IPS-NIHi7 (cell line): ENCODE measurements around the gene KCNC1.

Source experiments
- DNase-seq: peaks from one replicate; pipeline ENCODE4 v3.0.0; 2012; ENCODE audit warnings: mixed read lengths; ENCODE audit errors: extremely low spot score

The KCNC1 gene

DNA sequence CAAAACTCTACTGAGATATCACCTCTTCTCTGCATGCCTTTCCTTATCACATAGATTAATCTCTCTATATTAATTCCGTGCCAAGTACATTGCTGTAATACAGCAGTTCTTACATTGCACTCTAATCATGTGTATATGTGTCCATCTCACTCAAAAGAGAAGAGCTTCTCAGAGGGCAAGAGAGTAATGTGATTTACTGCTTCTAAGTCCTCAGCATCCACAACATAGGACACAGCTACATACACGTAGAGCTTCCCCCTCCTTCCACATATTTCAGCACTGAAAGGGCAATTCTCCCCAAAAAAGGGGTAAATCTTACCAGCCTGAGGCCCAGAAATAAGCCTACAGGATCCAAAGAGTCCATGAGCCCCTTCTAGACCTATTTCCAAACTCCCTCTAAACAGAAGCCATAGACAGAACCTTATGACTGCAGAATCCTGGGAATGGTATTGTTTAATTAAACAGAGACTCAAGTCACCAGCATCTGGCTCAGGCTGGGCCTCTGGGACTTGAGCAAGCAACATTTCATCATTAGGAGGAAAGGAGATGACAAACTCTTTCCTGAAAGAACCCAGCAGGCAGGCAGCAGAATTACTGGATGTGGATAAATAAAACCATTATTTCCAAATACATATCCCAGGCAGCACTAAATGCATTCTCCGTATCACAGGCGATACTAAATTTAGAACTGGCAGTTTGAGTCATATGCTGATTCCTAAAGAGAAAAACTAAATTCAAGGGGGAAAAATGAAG is 87.2 kb downstream of the KCNC1 start:
- DNase-seq, result no peak

GRCh38 chr11:17822401-17822781 is 87.8 kb downstream of the KCNC1 start:
- peak; percentile 31 for DNase-seq

DNA sequence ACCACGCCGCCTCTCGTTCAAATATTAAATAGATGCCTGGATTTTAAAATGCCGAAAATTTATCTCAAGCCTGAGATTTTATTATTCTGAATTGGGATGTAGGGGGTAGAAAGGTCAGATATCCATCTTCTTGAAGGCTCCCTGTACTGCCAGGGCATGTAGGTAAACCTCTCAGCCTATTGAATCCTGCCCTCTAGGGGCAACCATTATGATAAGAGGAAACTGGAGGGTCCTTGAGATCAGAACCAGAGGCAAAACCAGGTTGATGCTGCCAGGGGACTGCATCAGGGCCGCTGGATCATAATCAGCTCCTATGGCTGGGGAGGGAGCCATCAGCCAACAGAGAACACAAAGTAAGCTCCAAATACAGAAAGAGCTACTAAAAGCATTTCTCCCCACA is 92.4 kb downstream of the KCNC1 start:
- DNase-seq, result peak; percentile 69

DNA sequence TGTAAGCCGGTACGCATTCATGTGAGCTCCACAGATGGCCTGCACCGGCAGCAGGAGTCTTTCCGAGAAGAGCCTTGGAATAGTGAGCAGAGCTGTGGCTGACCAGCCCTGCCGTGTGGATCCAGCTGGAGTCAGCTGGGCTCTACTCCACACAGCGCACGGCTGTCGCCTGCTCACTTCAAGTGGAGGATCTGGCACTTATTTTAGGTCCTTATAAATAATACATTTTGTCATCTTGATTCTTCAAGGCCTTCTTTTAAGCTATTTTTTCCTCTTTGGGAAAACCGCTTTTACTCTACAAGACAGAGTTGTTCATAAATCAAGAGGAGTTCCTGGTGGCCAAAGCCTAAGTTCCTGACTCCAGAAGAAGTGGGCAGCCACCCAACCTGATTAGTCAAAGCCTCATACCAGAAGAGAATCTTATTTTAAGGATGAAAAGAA is 93.8 kb downstream of the KCNC1 start:
- no peak for DNase-seq

DNA sequence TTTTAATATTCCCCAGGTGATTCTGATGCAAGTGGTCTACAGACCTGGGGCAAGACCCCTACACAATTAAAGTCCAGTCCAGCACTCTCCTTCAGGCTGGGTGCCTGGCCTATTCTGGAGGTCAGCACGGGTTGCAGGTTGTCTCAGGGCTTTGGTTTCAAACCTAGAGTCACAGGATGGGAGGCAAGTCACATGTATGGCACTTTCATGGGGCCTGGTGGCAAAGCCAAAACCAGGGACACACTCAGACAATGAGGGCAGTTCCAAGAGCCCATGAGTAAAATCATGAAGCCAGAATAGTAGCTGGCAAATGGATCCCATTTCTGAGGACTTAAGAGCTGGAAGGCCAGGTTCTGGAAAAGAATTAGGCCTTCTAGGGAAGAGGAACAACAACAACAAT is 96.6 kb downstream of the KCNC1 start:
- DNase-seq, result no peak

- no peak for DNase-seq
Measured at GRCh38 chr11:17831883-17832282, 97.3 kb downstream of the KCNC1 start.
